ENCODE measurements around the gene GPC4. TPM values are rescaled to one million over a fixed set of nuclear protein-coding genes. Genes with fewer than 3 reads are reported as not detected.

GPC4 gene
- polyA plus RNA-seq, 2 of the 4 experiments (the other 2 are of a cell fraction) = 0.01 to 0.03 TPM

GRCh38 chrX:133314281-133314680, 101.0 kb downstream of the GPC4 start (continued):
- TF ChIP-seq BHLHE40 (IDR thresholded peaks at IDR 0.05; ENCODE audit: low read depth, low read length) = no peak
- TF ChIP-seq NPAS2 (CRISPR knock-in tag; IDR thresholded peaks at IDR 0.05; ENCODE audit: borderline replicate concordance) = no peak
- TF ChIP-seq RAD21 (conservative IDR thresholded peaks at IDR 0.05 in 1 of 2, IDR thresholded peaks at IDR 0.05 in 1 of 2) = no peak
- no peak for TF ChIP-seq ELK1 (IDR thresholded peaks at IDR 0.05; ENCODE audit: low read depth, low read length)

GRCh38 chrX:133308499-133308897, 106.8 kb downstream of the GPC4 start:
- Histone ChIP-seq H3K4me2 (no peak overlapping the region), H3K4me1 (no peaks in the 10 kb centered on the region), H3K27ac (no peak overlapping the region), H3K9me3 (no peaks in the 10 kb centered on the region), H3K4me3 (no peak overlapping the region)
- TF ChIP-seq ZSCAN20 (CRISPR knock-in tag; IDR thresholded peaks at IDR 0.05) (no peak), HOXB13 (CRISPR knock-in tag; IDR thresholded peaks at IDR 0.05; ENCODE audit: low read depth) (no peak), PBX3 (IDR thresholded peaks at IDR 0.05) (no peak), JUN (IDR thresholded peaks at IDR 0.05) (no peak), KDM1A (IDR thresholded peaks at IDR 0.05; ENCODE audit: low read depth) (no peak), EHMT2 (IDR thresholded peaks at IDR 0.05; ENCODE audit: low read depth) (no peak), RAD21 (conservative IDR thresholded peaks at IDR 0.05 in 1 of 2, IDR thresholded peaks at IDR 0.05 in 1 of 2) (no peak), ZC3H11A (IDR thresholded peaks at IDR 0.05) (no peak), REST (IDR thresholded peaks at IDR 0.05) (no peak), NFE2L2 (conservative IDR thresholded peaks at IDR 0.05; ENCODE audit: low read length) (no peak), EP300 (IDR thresholded peaks at IDR 0.05) (no peak), MAZ (IDR thresholded peaks at IDR 0.05; ENCODE audit: borderline replicate concordance, low read depth, low read length) (no peak), CBX2 (IDR thresholded peaks at IDR 0.05; ENCODE audit: borderline replicate concordance, low read depth) (no peak), CHD4 (IDR thresholded peaks at IDR 0.05; ENCODE audit: borderline replicate concordance) (no peak), SMC3 (IDR thresholded peaks at IDR 0.05) (no peak), TFCP2L1 (CRISPR knock-in tag; IDR thresholded peaks at IDR 0.05) (no peak)
- WGBS (ENCODE audit: missing lambda C conversion rate) = 7% methylated on average over 5 of the region's 5 CpGs
- ATAC-seq (no peak), FAIRE-seq (no peak), DNase-seq (ENCODE audit: low read depth in 1 of 2, low spot score in 1 of 2) (no peak)
- ChIA-PET POLR2A (no interaction called here), CTCF (no interaction called here)

Measured in A549 (cell line).